ENCODE measurements around the gene THRAP3. TPM values are rescaled to one million over a fixed set of nuclear protein-coding genes. Genes with fewer than 3 reads are reported as not detected.

The THRAP3 gene
- total and polyA plus RNA-seq, 2 of the 8 experiments (the other 6 are each of a cell fraction or from before 2014, with no cell fraction given), result 40.2 to 183 TPM

- Histone ChIP-seq H3K27ac (ENCODE audit: low read depth, low read length) (no peak overlapping the region), H3K79me1 (ENCODE audit: low read depth, low read length) (no peaks in the 10 kb centered on the region; the same call in 1 of the 2 replicates), H4K8ac (ENCODE audit: extremely low read depth, insufficient read depth, low read length) (no peak overlapping the region), H3K18ac (ENCODE audit: extremely low read depth, low read length) (no peak overlapping the region; the same call in 1 of the 2 replicates), H4K5ac (ENCODE audit: insufficient read length, low read depth, low read length) (no peak overlapping the region), H3K9ac (replicated peaks in 1 of 4; ENCODE audit: extremely low read depth in 1 of 4, low read depth in 3 of 4, low read length in 3 of 4) (no peak overlapping the region), H3K23me2 (ENCODE audit: low read depth, low read length) (peaks cover 6% of the 10 kb centered on the region), H3K4me3 (ENCODE audit: extremely low read depth in 1 of 4, insufficient read depth in 2 of 4, low read depth in 3 of 4, low read length in 4 of 4) (peak overlapping the region; percentile 62 to 87 (median 72); a peak in 6 of 8 replicates), H3K9me3 (ENCODE audit: insufficient read depth in 2 of 2, low read depth in 1 of 2, low read length in 1 of 2) (no peaks in the 10 kb centered on the region), H3K79me2 (ENCODE audit: control insufficient read depth in 1 of 2, insufficient read depth in 2 of 2, low read length in 2 of 2) (no peaks in the 10 kb centered on the region), H3K4me1 (replicated peaks in 1 of 4; ENCODE audit: control insufficient read depth in 3 of 4, insufficient read depth in 4 of 4, low read length in 3 of 4) (peaks cover 0 to 9% (median 6%) of the 10 kb centered on the region in 4 experiments; a peak in 6 of 7 replicates), H3K4ac (replicated peaks; ENCODE audit: insufficient read length, low read depth, low read length) (no peak overlapping the region), H2AFZ (ENCODE audit: low read length) (no peak overlapping the region), H3K14ac (ENCODE audit: insufficient read length) (no peak overlapping the region), H2BK120ac (replicated peaks; ENCODE audit: low read depth, low read length) (no peak overlapping the region), H3K36me3 (ENCODE audit: control insufficient read depth in 2 of 4, insufficient read depth in 4 of 4, low read length in 3 of 4) (peaks cover 16 to 33% (median 28%) of the 10 kb centered on the region in 4 experiments), H2BK20ac (ENCODE audit: low read length) (no peak overlapping the region), H4K20me1 (replicated peaks in 1 of 2; ENCODE audit: control insufficient read depth in 1 of 2, insufficient read depth in 2 of 2, low read length in 2 of 2) (peaks cover 0 to 10% of the 10 kb centered on the region in 2 experiments), H2BK12ac (ENCODE audit: low read depth, low read length) (no peak overlapping the region; the same call in 1 of the 2 replicates), H4K91ac (replicated peaks; ENCODE audit: insufficient read length, low read length) (no peak overlapping the region), H3K56ac (replicated peaks; ENCODE audit: insufficient read length, low read depth, low read length) (no peak overlapping the region), H2BK15ac (ENCODE audit: low read length) (no peak overlapping the region), H3K23ac (ENCODE audit: insufficient read length) (no peak overlapping the region), H3K27me3 (replicated peaks in 1 of 4; ENCODE audit: control insufficient read depth in 3 of 4, extremely low read depth in 1 of 4, insufficient read depth in 3 of 4, low read length in 3 of 4) (no peaks in the 10 kb centered on the region), H2BK5ac (ENCODE audit: low read depth, low read length) (no peak overlapping the region), H2AK5ac (ENCODE audit: low read depth, low read length) (no peak overlapping the region), H3K4me2 (ENCODE audit: insufficient read depth in 1 of 2, low read depth in 2 of 2, low read length in 2 of 2) (peak overlapping the region; percentile 65 to 69)
- FAIRE-seq, result no peak
- ChIA-PET POLR2A (ENCODE audit: partially characterized antibody) (interaction anchor here (0.8 to 6.8 kb wide), 21 partner anchors 8 to 157 kb away, joined by 3 to 130 read pairs (median 4); partner anchors contain the start of genes EVA1B, LSM10, MAP7D1 and THRAP3), CTCF (ENCODE audit: partially characterized antibody) (interaction anchor here (1.1 to 2.8 kb wide), 9 partner anchors 18 to 209 kb away, joined by 3 to 12 read pairs (median 5); no protein-coding TSS in a partner anchor)
- no peak for DNase-seq (ENCODE audit: low read depth in 1 of 2, low spot score in 2 of 2)
- TF ChIP-seq JUND (IDR thresholded peaks at IDR 0.05; ENCODE audit: low read length), result no peak
- TF ChIP-seq RFX5 (IDR thresholded peaks at IDR 0.05; ENCODE audit: borderline replicate concordance, low read depth, low read length), result no peak
- peak; percentile 59; the same call in 1 of the 2 replicates for TF ChIP-seq TEAD4 (IDR thresholded peaks at IDR 0.05; ENCODE audit: low read depth, low read length)
- 33% methylated on average over 7 of the region's 7 CpGs; no CpG with 5 or more reads in 1 of the 2 experiments for whole genome bisulfite sequencing, 2 experiments (ENCODE audit: extremely low coverage in 1 of 2, insufficient coverage in 1 of 2, insufficient read length in 1 of 2, insufficient replicate concordance in 2 of 2, low coverage in 1 of 2, low lambda C conversion rate in 2 of 2, missing lambda C conversion rate in 1 of 2)
These were observed 81.6 kb downstream of the THRAP3 start for GRCh38 chr1:36305915-36306209.

All from H1 (cell line).